Measurements from ENCODE around the gene C6orf118.

DNA sequence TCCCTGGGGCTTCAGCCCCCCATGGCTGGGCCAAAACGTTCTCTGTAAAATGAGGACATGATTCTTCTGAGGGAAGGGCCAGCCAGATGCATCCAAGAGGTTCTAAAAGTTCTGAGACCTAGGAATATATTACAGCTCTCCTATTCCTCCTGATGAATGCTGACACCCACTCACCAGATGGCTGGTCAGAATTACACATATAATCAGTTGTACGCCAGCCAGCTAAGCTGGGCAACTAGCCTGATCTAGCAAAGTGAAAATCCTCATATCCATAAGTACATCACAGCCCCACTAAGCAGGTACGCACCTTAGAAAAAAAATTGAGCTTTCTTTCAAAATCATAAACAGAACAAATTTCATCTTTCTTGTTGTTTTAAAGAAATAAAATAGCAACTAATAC is 34.8 kb downstream of the C6orf118 start:
- TF ChIP-seq POLR2AphosphoS5 (IDR thresholded peaks at IDR 0.05) (no peak), EP300 (IDR thresholded peaks at IDR 0.05) (no peak), CTCF (IDR thresholded peaks at IDR 0.05) (no peak)

Measured in sigmoid colon (tissue), 4 donors.